Heart right ventricle (tissue), 16 donors: ENCODE data around the gene SLC22A8. TPM values are rescaled to one million over a fixed set of nuclear protein-coding genes. Genes with fewer than 3 reads are reported as not detected.
A peak's percentile ranks its signal among the peaks of the same experiment; 100 is the strongest.

Source experiments
- ATAC-seq, 8 donors: fragments of 200-7000 bp; cut with Tn5 transposase; one replicate each; pipeline ENCODE4 v1.9.1; 2020; ENCODE audit warnings: mild to moderate bottlenecking in 8 of 8, moderate library complexity in 8 of 8, moderate number of reproducible peaks in 1 of 8
- DNase-seq, 2 donors: peaks; one replicate each; pipeline ENCODE4 v3.0.0-alpha.2; 2020
- H3K27ac ChIP-seq, 10 donors: fragments of 200-600 bp; sonication (generic) in 2 of 10; one replicate each; pipeline versions ENCODE4 v1.5.0 to v1.8.0; 2020 to 2022; ENCODE audit warnings: mild to moderate bottlenecking in 3 of 10
- H3K27me3 ChIP-seq, 7 donors: fragments of 200-600 bp; one replicate each; pipeline ENCODE4 v1.8.0; 2021 to 2022; ENCODE audit warnings: mild to moderate bottlenecking in 2 of 7
- H3K36me3 ChIP-seq, 9 donors: fragments of 200-600 bp; sonication (generic) in 1 of 9; one replicate each; pipeline versions ENCODE4 v1.5.0 to v1.8.0; 2020 to 2022; ENCODE audit warnings: mild to moderate bottlenecking in 2 of 9
- H3K4me1 ChIP-seq, 9 donors: fragments of 200-600 bp; sonication (generic) in 1 of 9; one replicate each; pipeline versions ENCODE4 v1.5.0 to v1.8.0; 2020 to 2022; ENCODE audit warnings: mild to moderate bottlenecking in 4 of 9
- H3K4me3 ChIP-seq, 10 donors: fragments of 200-600 bp; sonication (generic) in 2 of 10; one replicate each; pipeline versions ENCODE4 v1.5.0 to v1.8.0; 2020 to 2022; ENCODE audit warnings: mild to moderate bottlenecking in 7 of 10, moderate library complexity in 2 of 10
- H3K9me3 ChIP-seq, 11 donors: fragments of 200-600 bp in 10 of 11; sonication (generic) in 2 of 11; one replicate each; pipeline versions ENCODE4 v1.5.0 to v1.8.0; 2013 to 2022; ENCODE audit warnings: mild to moderate bottlenecking in 2 of 11, control low read depth in 1 of 11, moderate library complexity in 1 of 11
- WGBS, 2 donors: extraction: QIAGEN DNeasy Blood & Tissue Kit; methylation state at CpG; one replicate each; pipeline ENCODE4 v1.1.7; 2013; ENCODE audit warnings: inconsistent platforms in 1 of 2; 5-methylcytosine and 5-hydroxymethylcytosine counted together
- intact Hi-C, 10 donors: fragments of 100-400 bp; cut with DNase I; formaldehyde crosslinking; loops; one replicate each; pipeline versions ENCODE4 v1.11.1 to v1.14.2; 2022
- polyA plus RNA-seq, 2 donors: library from polyadenylated mRNA; stranded (reverse); fragments of 200-250 nt; gene quantifications; one replicate each; pipeline ENCODE4 v1.2.3, GENCODE V29; 2013
- total RNA-seq, 10 donors: library from RNA; stranded (reverse); fragmentation: NEBNext Ultra II Directional in 3 of 10; extraction: Animal tissue kit (Norgen Biotek cat#: 25700) in 3 of 10; gene quantifications; one replicate each; pipeline versions ENCODE4 v1.2.1 to v1.2.4, GENCODE V29; 2021 to 2023
- TF ChIP-seq, protein P1 (sequence below), 9 donors: fragments of 200-600 bp; sonication (generic) in 2 of 9; IDR thresholded peaks; one replicate each; pipeline versions ENCODE4 v1.5.0 to v1.8.0; 2021 to 2022; ENCODE audit warnings: antibody characterized with exemption in 9 of 9, mild to moderate bottlenecking in 5 of 9, moderate library complexity in 1 of 9
- donor health status: Arrhythmogenic right ventricular cardiomyopathy.
- donor health status: ischemic (EF 13 %, LVEDD 7.1; RV severe dilation, severe dysfunction).
- donor health status: healthy with polysubstance abuse.
- donor health status: DM: no; HTN: yes; CAD: no.
- donor health status: DM: no; HTN: no; CAD: no.
- donor health status: ischemic (EF 25% LVEDD 6.9; RV normal size, moderate dysfunction).
- donor health status: ischemic (EF 25% LVEDD 5.7; RV mildly dilated, moderate dysfunction).
- donor health status: healthy.
- donor health status: DM: yes; HTN: yes; CAD: no.
- donor health status: Ischemic cardiomyopathy.
- donor health status: ischemic (EF 35%, LVEDD 5.7; RV mildly dilated, moderate dysfunction).
- donor health status: nonischemic (EF 11% LVEDD 7.7; RV severe dilation, severe dysfunction).
- donor health status: DM: yes; HTN: yes; CAD: no.
- donor health status: PGD.
- donor health status: ischemic (EF 29% LVEDD 5.4; RV normal size, mild dysfunction).
- donor health status: nonischemic (EF 23%, LVEDD 6.1; RV moderate dilation, normal function).

Gene SLC22A8
- total and polyA plus RNA-seq, 12 donors = not detected

GRCh38 chr11:62974848-62975522 is 40.7 kb downstream of the SLC22A8 start:
- intact Hi-C loops = loop anchor here in 5 of 10 donors (2.0 to 10.0 kb wide), 3 partner anchors 66 to 70 kb away; no protein-coding TSS in a partner anchor
- WGBS, 2 donors = 13 to 15% methylated on average over 9 of the region's 9 CpGs
- H3K9me3 ChIP-seq = no peaks in the 10 kb centered on the region
- H3K27me3 ChIP-seq = peaks cover 0 to 4% (median 0%) of the 10 kb centered on the region in 7 donors
- peaks cover 0 to 14% (median 7%) of the 10 kb centered on the region in 9 donors for H3K4me1 ChIP-seq
- TF ChIP-seq, protein P1, sequence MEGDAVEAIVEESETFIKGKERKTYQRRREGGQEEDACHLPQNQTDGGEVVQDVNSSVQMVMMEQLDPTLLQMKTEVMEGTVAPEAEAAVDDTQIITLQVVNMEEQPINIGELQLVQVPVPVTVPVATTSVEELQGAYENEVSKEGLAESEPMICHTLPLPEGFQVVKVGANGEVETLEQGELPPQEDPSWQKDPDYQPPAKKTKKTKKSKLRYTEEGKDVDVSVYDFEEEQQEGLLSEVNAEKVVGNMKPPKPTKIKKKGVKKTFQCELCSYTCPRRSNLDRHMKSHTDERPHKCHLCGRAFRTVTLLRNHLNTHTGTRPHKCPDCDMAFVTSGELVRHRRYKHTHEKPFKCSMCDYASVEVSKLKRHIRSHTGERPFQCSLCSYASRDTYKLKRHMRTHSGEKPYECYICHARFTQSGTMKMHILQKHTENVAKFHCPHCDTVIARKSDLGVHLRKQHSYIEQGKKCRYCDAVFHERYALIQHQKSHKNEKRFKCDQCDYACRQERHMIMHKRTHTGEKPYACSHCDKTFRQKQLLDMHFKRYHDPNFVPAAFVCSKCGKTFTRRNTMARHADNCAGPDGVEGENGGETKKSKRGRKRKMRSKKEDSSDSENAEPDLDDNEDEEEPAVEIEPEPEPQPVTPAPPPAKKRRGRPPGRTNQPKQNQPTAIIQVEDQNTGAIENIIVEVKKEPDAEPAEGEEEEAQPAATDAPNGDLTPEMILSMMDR (IDR thresholded peaks at IDR 0.05) = peak; percentile 17 to 64 (median 52)
- H3K4me3 ChIP-seq = no peak overlapping the region
- no peak overlapping the region for H3K27ac ChIP-seq
- ATAC-seq = peak; percentile 76 to 92 (median 84)
- peak; percentile 55 to 60 for DNase-seq
- H3K36me3 ChIP-seq = no peaks in the 10 kb centered on the region

- Histone ChIP-seq H3K9me3 (no peaks in the 10 kb centered on the region), H3K4me3 (no peak overlapping the region), H3K4me1 (no peaks in the 10 kb centered on the region), H3K36me3 (no peaks in the 10 kb centered on the region), H3K27ac (no peak overlapping the region), H3K27me3 (peaks cover 0 to 5% (median 0%) of the 10 kb centered on the region in 7 donors)
- TF ChIP-seq, protein P1 (IDR thresholded peaks at IDR 0.05) = no peak
- no peak for DNase-seq
- ATAC-seq = no peak
- WGBS, 2 donors = 61 to 68% methylated on average over 2 of the region's 2 CpGs
- intact Hi-C loops = no loop called here
Observed at GRCh38 chr11:62965574-62965973, 50.1 kb downstream of the SLC22A8 start.

GRCh38 chr11:62962391-62962790 is 53.2 kb downstream of the SLC22A8 start:
- TF ChIP-seq, protein P1 (IDR thresholded peaks at IDR 0.05) = no peak
- H3K4me1 ChIP-seq = peaks cover 0 to 16% (median 8%) of the 10 kb centered on the region in 9 donors
- H3K27me3 ChIP-seq = no peaks in the 10 kb centered on the region
- no peak overlapping the region for H3K27ac ChIP-seq
- H3K9me3 ChIP-seq = no peaks in the 10 kb centered on the region
- intact Hi-C loops = no loop called here
- no peak overlapping the region for H3K4me3 ChIP-seq
- no peaks in the 10 kb centered on the region for H3K36me3 ChIP-seq
- DNase-seq (no peak), ATAC-seq (no peak)
- 56 to 76% methylated on average over 3 of the region's 3 CpGs for WGBS, 2 donors

GRCh38 chr11:62961017-62961570 is 54.5 kb downstream of the SLC22A8 start:
- no peak overlapping the region for H3K27ac ChIP-seq
- TF ChIP-seq, protein P1 (IDR thresholded peaks at IDR 0.05) = no peak
- 61 to 72% methylated on average over 4 of the region's 4 CpGs for WGBS, 2 donors
- intact Hi-C loops = no loop called here
- H3K27me3 ChIP-seq = peaks cover 0 to 4% (median 0%) of the 10 kb centered on the region in 7 donors
- no peak overlapping the region for H3K4me3 ChIP-seq
- H3K36me3 ChIP-seq = no peaks in the 10 kb centered on the region
- no peak for ATAC-seq
- H3K9me3 ChIP-seq = no peaks in the 10 kb centered on the region
- peaks cover 0 to 16% (median 8%) of the 10 kb centered on the region in 9 donors for H3K4me1 ChIP-seq
- no peak for DNase-seq
